Caco-2 (cell line): ENCODE results near the gene FBXO8. TPM values are rescaled to one million over a fixed set of nuclear protein-coding genes. Genes with fewer than 3 reads are reported as not detected.
"Not testable (repeated sequence)": the region's sequence is repeated elsewhere in the genome, so short reads cannot be mapped to it uniquely, and the experiment has no call there.

ENCODE experiments used
- BruUV-seq: library from RNA; stranded (reverse); fragments of 400-500 nt; replicated peaks from 2 replicates; lab custom pipeline; 2021; lab: Mats Ljungman, UMichigan
- CTCF ChIA-PET: fragments of 300-600 bp; sonication (Branson Sonifier 250); formaldehyde crosslinking; loops from one replicate; lab custom pipeline; 2022; ENCODE audit warnings: antibody characterized with exemption; lab: Charles Lee
- POLR2A ChIA-PET: fragments of 300-600 bp; sonication (Branson Sonifier 250); formaldehyde crosslinking; loops from one replicate; lab custom pipeline; 2022; ENCODE audit warnings: antibody characterized with exemption; lab: Charles Lee
- DNase-seq, 2 experiments: peaks; one replicate each; pipeline versions ENCODE4 v3.0.0 to v3.0.0-alpha.2; 2020 to 2022
- H3K27me3 ChIP-seq: replicated peaks from 2 replicates; pipeline ENCODE4 v1.6.0; 2011; ENCODE audit warnings: low read length; ENCODE audit not compliant: control insufficient read depth, insufficient read depth
- H3K36me3 ChIP-seq: 2 replicates; pipeline ENCODE4 v1.5.1; 2011; ENCODE audit warnings: low read length; ENCODE audit not compliant: control insufficient read depth, insufficient read depth
- H3K4me1 ChIP-seq: fragments of 250-450 bp; sonication (Bioruptor Pico); 2 replicates; pipeline ENCODE4 v1.5.1; 2020; ENCODE audit warnings: mild to moderate bottlenecking
- H3K4me3 ChIP-seq: 2 replicates; pipeline ENCODE4 v1.5.1; 2011; ENCODE audit warnings: low read depth, mild to moderate bottlenecking, control low read depth, low read length
- H3K9me3 ChIP-seq: fragments of 250-450 bp; sonication (Bioruptor Pico); 2 replicates; pipeline ENCODE4 v1.5.1; 2020; ENCODE audit warnings: mild to moderate bottlenecking, moderate library complexity
- H3K27ac Mint-ChIP-seq: one replicate; pipeline ENCODE4 v1.8.0; 2022; ENCODE audit warnings: mixed read lengths; ENCODE audit not compliant: unreplicated experiment
- H3K27me3 Mint-ChIP-seq: one replicate; pipeline ENCODE4 v1.8.0; 2022; ENCODE audit warnings: mixed read lengths; ENCODE audit not compliant: insufficient read depth, unreplicated experiment
- H3K36me3 Mint-ChIP-seq: one replicate; pipeline ENCODE4 v1.8.0; 2022; ENCODE audit warnings: mild to moderate bottlenecking, mixed read lengths; ENCODE audit not compliant: insufficient read depth, unreplicated experiment
- H3K4me1 Mint-ChIP-seq: one replicate; pipeline ENCODE4 v1.8.0; 2022; ENCODE audit warnings: low read depth, mixed read lengths; ENCODE audit not compliant: unreplicated experiment
- H3K4me3 Mint-ChIP-seq: one replicate; pipeline ENCODE4 v1.8.0; 2022; ENCODE audit warnings: mild to moderate bottlenecking, moderate library complexity, mixed read lengths; ENCODE audit not compliant: unreplicated experiment
- H3K9me3 Mint-ChIP-seq: one replicate; pipeline ENCODE4 v1.8.0; 2022; ENCODE audit warnings: mixed read lengths; ENCODE audit not compliant: unreplicated experiment
- CTCF ChIP-seq, 2 experiments: fragments of 200-600 bp in 1 of 2; IDR thresholded peaks; 1 replicate in 1 of 2; 2 replicates in 1 of 2; pipeline versions ENCODE4 v1.5.1 to v1.8.0; 2011 to 2022; ENCODE audit warnings: antibody characterized with exemption in 1 of 2, control low read depth in 1 of 2, inconsistent platforms in 1 of 2, low read depth in 1 of 2, low read length in 1 of 2, mild to moderate bottlenecking in 1 of 2, moderate library complexity in 1 of 2; ENCODE audit not compliant: insufficient read depth in 1 of 2, severe bottlenecking in 1 of 2, unreplicated experiment in 1 of 2
- intact Hi-C: fragments of 100-400 bp; cut with micrococcal nuclease; formaldehyde crosslinking; loops from one replicate; pipeline ENCODE4 v1.10.0; 2022; ENCODE audit not compliant: unreplicated experiment
- total RNA-seq: library from RNA; stranded (reverse); gene quantifications from 2 replicates; pipeline ENCODE4 v1.2.3, GENCODE V29; 2022

FBXO8 gene
- total RNA-seq, 1 experiment from 2014 or later, result 15.0 TPM

GRCh38 chr4:174304664-174305063 lies 21.2 kb upstream of the FBXO8 start:
- no peak for TF ChIP-seq CTCF (IDR thresholded peaks at IDR 0.05; ENCODE audit: insufficient read depth in 1 of 2, low read depth in 1 of 2, low read length in 1 of 2, severe bottlenecking in 1 of 2, unreplicated experiment in 1 of 2)
- H3K4me1 ChIP-seq, result no peaks in the 10 kb centered on the region
- H3K36me3 ChIP-seq, result no peaks in the 10 kb centered on the region
- Mint-ChIP-seq H3K36me3 (peaks cover 7% of the 10 kb centered on the region), H3K27me3 (no peaks in the 10 kb centered on the region), H3K4me3 (no peak overlapping the region), H3K27ac (no peak overlapping the region), H3K9me3 (no peaks in the 10 kb centered on the region), H3K4me1 (no peaks in the 10 kb centered on the region)
- no peak for DNase-seq
- BruUV-seq, result no TSS peak
- CTCF ChIA-PET, result no interaction called here
- no peaks in the 10 kb centered on the region for H3K27me3 ChIP-seq
- H3K9me3 ChIP-seq, result no peaks in the 10 kb centered on the region
- H3K4me3 ChIP-seq, result no peak overlapping the region
- POLR2A ChIA-PET, result no interaction called here
- intact Hi-C loops, result no loop called here

- H3K4me1 Mint-ChIP-seq, result no peaks in the 10 kb centered on the region
- CTCF ChIA-PET, result no interaction called here
- Histone ChIP-seq H3K36me3 (no peaks in the 10 kb centered on the region), H3K27me3 (no peaks in the 10 kb centered on the region), H3K9me3 (no peaks in the 10 kb centered on the region), H3K4me1 (no peaks in the 10 kb centered on the region), H3K4me3 (no peak overlapping the region)
- DNase-seq, result no peak
- no peak overlapping the region for H3K27ac Mint-ChIP-seq
- no TSS peak for BruUV-seq
- no peak for TF ChIP-seq CTCF (IDR thresholded peaks at IDR 0.05; ENCODE audit: insufficient read depth in 1 of 2, low read depth in 1 of 2, low read length in 1 of 2, severe bottlenecking in 1 of 2, unreplicated experiment in 1 of 2)
- peaks cover 7% of the 10 kb centered on the region for H3K36me3 Mint-ChIP-seq
- intact Hi-C loops, result no loop called here
- no peak overlapping the region for H3K4me3 Mint-ChIP-seq
- H3K9me3 Mint-ChIP-seq, result no peaks in the 10 kb centered on the region
- POLR2A ChIA-PET, result no interaction called here
- H3K27me3 Mint-ChIP-seq, result no peaks in the 10 kb centered on the region
These were observed 20.2 kb upstream of the FBXO8 start for GRCh38 chr4:174303687-174304086.

GRCh38 chr4:174295142-174295541 lies 11.7 kb upstream of the FBXO8 start:
- H3K36me3 ChIP-seq, intact Hi-C loops, H3K4me3 ChIP-seq, H3K27ac Mint-ChIP-seq, DNase-seq, H3K4me1 Mint-ChIP-seq, BruUV-seq, POLR2A ChIA-PET, H3K9me3 ChIP-seq, CTCF ChIA-PET, H3K4me1 ChIP-seq, H3K27me3 Mint-ChIP-seq, H3K27me3 ChIP-seq, H3K4me3 Mint-ChIP-seq: not testable (repeated sequence)
- Mint-ChIP-seq H3K36me3 (peaks cover 23% of the 10 kb centered on the region), H3K9me3 (peaks cover 39% of the 10 kb centered on the region)

GRCh38 chr4:174294641-174295040 lies 11.2 kb upstream of the FBXO8 start:
- peaks cover 19% of the 10 kb centered on the region for H3K36me3 Mint-ChIP-seq
- H3K9me3 ChIP-seq, H3K27ac Mint-ChIP-seq, H3K4me3 ChIP-seq, H3K4me3 Mint-ChIP-seq, H3K36me3 ChIP-seq, H3K27me3 ChIP-seq, CTCF ChIA-PET, POLR2A ChIA-PET, H3K4me1 Mint-ChIP-seq, intact Hi-C loops, DNase-seq, BruUV-seq, H3K27me3 Mint-ChIP-seq, H3K4me1 ChIP-seq: not testable (repeated sequence)
- H3K9me3 Mint-ChIP-seq, result peaks cover 41% of the 10 kb centered on the region
